ENCODE data around the gene KCNK3.

KCNK3 gene

GRCh38 chr2:26666671-26667070 lies 25.9 kb upstream of the KCNK3 start:
- DNase-seq: peak; percentile 52

DNA sequence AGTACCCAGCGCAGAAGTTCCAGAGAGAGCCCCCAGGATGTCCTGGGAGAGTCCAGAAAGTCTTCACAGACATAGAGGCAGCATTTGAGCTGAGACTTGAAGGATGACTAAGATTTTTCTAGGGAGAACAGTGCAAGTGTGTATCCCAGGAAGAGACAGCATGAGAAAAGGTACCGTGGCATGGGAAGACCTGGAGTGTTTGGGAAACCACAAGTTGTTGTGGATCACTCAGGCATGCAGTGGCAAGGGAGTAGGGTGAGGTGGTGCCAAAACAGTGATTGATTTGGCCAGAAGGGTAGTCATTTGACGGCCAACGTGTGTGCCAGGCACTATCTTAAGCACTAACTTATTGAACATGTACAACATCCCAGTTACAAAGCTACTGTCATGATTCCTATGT lies 24.5 kb upstream of the KCNK3 start:
- DNase-seq: no peak

- DNase-seq: peak; percentile 65
Observed at GRCh38 chr2:26668856-26669750, 23.4 kb upstream of the KCNK3 start.

GRCh38 chr2:26670171-26670570 lies 22.4 kb upstream of the KCNK3 start:
- peak; percentile 82 for DNase-seq

GRCh38 chr2:26670931-26671460 lies 21.5 kb upstream of the KCNK3 start:
- no peak for DNase-seq

DNA sequence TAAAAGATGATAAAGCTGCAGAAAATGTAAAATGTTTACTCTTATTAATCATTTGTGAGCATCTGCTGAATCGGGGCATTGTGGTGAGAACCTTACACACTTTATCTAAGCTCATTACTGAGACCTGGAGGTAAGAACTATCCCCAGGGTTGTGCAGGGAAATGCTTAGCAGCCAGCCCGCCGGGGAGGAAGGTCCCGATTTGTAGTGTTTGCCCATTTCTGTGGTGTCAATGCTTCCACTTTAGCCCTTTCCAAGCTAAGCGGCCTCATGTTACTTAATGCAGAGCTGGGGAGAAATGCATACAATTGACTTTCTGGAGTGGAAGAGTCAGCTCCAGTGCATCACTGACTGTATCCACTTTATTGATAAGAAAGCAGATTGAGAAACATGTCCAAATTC lies 20.8 kb upstream of the KCNK3 start:
- DNase-seq: no peak

GRCh38 chr2:26672112-26672817 lies 20.3 kb upstream of the KCNK3 start:
- no peak for DNase-seq

DNA sequence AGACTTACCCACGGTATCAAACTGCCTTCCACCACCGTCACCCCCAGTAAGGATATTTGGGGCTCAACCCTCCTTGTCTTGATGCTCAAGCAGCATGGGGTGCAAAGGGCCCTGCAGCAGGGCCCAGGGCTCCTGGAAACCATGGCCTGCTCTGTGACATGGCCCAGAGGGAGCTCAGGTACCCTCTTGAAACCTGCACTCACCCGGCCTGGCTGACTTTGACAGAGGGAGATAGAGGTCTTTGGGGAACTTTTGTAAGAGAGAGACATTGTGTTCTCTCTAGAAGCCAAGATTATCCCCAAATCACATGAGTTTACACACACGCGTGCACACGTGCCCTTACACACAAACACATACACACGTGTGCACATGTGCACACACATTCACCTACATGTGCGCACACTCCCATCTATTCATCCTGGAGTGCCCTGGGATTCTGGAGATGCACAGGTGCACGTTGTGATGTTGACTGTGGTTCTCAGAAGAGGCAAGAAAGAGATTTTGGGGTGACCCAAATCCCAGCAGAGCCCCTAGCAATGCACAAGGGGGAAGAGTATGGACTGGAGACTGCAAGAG lies 19.6 kb upstream of the KCNK3 start:
- DNase-seq: no peak

DNA sequence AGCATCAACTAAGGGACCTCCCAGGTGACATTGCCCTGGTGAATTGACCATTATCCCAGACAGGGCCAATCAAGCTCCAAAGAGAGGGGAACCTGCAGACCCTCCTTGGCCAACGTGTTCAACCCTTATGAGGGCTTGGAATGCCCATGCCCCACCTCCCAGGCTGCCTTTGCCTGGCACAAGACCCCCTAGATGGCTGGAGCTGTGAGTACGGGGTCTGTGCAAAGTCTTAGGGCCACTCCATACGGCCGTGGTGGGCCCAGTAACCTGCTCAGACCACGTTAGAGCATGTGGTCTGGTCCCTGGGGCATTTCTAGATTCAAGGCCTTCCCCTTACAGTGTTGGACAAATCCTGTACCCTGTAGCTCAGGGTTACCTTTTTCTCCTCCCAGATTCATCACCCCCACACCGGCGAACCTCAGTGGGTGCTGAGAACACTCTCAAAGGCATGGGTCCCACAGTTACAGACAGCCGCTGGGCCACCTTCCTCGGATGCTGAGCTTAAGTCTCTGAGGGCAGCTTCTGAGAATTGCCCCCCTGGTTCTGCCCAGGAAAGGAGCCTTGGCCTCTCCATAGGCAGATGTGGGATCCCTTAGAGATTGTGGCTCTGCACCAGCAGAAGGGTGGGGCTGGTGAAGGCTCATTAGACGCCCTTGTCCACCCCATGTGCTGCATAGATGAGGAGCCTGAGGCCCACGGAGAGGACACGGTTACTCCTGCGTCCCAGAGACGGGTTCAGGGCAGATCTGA lies 18.3 kb upstream of the KCNK3 start:
- DNase-seq: no peak

GRCh38 chr2:26674771-26675170 lies 17.8 kb upstream of the KCNK3 start:
- DNase-seq: no peak

GRCh38 chr2:26675651-26676255 lies 16.8 kb upstream of the KCNK3 start:
- DNase-seq: no peak

DNA sequence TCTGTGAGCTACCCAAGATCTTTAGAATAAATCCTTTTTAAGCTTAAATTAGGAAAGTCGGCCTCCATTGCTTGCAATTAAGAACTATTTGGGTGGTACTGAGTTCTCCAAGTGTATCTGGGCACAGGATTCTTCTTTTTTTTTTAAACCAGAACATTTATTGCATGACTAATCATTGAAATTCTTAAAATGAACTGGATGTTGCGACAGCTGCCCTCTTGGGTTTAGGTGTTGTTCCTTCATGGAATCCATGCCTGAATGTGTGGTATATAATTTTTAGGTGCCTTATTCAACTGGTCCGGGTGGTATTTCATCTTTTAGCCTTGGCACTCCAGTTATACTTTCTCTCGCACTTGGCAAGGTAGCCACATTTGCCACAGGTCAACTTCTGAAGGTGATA lies 14.5 kb upstream of the KCNK3 start:
- peak; percentile 13 for DNase-seq

- DNase-seq: no peak
Observed at GRCh38 chr2:26679867-26680266, 12.7 kb upstream of the KCNK3 start.

DNA sequence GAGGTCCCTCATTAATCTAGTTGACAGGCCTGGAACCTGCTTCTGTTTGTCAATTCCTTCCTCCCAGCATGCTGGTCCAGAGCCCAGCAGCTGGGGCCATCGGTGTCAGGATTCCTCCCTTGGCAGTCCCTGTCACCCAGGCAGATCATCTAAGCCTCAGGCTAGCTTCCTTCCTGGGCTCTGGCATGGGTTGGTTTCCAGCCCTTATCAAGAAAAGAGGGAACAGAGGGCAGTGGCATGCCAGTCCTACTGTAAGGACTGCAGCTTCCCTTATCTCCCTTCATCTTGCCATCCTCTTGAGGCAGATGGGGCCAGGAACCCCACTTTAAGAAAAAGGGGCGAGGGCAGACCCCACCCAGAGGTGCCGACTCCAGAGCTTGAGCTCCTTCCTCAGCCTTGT lies 10.9 kb upstream of the KCNK3 start:
- DNase-seq: no peak

DNA sequence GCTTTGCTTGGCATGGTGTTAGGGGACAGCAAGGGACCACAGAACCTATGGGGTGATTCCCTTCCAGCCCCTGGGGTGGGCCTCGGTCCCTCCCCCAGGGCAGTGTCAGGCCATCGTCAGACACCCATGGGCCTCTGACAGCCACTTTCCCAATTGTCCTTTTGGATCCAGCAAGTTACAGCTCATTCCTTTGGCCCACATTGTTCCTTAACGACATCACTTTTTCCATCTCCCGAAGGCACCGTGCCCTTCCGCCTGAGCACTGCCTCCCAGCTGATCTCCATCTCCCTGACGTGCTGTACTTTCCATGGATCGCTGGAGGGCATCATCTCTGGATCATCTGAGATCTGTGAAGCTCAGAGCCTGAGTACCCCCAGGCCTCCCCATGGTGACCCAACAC lies 10.4 kb upstream of the KCNK3 start:
- DNase-seq: no peak

GRCh38 chr2:26683583-26683982 lies 8.9 kb upstream of the KCNK3 start:
- DNase-seq: no peak

DNA sequence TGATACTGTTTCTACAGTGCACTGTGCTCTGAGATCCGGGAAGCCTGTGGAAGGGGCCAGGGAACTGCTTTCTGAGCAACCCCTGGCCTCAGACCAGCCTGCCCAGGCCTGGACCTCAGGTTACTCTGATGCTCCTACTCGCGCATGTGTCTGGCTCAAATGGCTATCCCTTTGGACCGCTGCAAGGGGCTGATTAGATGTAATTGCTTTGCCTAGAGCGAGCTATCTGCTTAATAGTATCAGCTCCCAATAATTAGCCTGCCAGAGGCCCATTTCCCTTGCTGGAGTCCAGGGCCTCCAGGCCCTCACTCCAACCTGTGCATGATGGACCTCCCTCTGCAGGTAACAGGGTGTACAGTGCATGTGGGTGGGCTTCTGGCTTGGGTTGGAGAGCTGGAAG lies 7.2 kb upstream of the KCNK3 start:
- no peak for DNase-seq

- DNase-seq: no peak
Observed at GRCh38 chr2:26685989-26686839, 6.3 kb upstream of the KCNK3 start.

- DNase-seq: no peak
Observed at GRCh38 chr2:26687328-26687727, 5.2 kb upstream of the KCNK3 start.

DNA sequence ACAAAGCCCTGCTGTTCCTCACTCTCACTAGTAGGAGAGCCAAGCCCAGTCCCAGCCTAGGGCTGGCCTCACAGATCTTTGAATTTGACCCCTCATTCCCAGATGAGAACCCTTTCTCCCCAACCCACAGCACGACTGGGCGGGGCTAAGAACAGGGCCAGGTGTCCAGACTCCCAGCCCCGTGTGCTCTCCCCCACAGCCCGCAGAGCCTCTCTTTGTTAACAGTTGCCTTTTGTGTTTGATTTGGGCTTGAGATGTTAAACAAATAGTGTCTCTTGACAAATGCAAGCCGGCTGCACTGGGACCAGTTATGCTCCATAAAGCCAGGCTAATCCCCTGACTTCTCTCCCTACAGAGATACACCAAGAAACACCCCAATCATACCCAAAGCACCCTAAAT lies 4.7 kb upstream of the KCNK3 start:
- no peak for DNase-seq

- no peak for DNase-seq
Observed at GRCh38 chr2:26691161-26691560, 1.4 kb upstream of the KCNK3 start.

DNA sequence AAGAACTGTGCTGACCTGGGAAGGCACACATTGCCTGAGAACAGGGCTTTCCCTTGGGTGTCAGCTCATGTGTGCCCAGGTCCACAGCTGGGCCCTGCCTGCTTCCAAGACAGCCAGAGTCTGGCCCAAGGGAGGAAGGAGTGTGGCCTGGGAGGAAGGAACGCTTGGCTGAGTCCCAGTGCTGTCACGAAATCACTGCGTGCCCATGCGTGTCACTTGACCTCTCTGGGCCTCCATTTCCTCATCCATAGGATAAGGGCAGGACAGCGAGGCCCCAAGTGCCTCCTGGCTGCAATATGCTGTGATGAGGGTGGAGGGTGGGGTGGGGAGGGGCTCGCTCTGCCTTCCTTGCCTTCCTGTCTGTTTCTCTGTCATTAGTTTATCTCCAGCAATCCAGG lies 642 bp upstream of the KCNK3 start:
- no peak for DNase-seq
